GM19239 (cell line): ENCODE results near the gene CORIN.
"Not testable (repeated sequence)": the region's sequence is repeated elsewhere in the genome, so short reads cannot be mapped to it uniquely, and the experiment has no call there.

Experiments used
- DNase-seq: peaks from one replicate; pipeline ENCODE4 v3.0.0; 2011; ENCODE audit warnings: low spot score; ENCODE audit not compliant: insufficient read length
- FAIRE-seq: peaks from 2 replicates; lab custom pipeline; 2011; peaks lifted over from hg19 to GRCh38; lab: Jason Lieb, UNC

Gene CORIN

DNA sequence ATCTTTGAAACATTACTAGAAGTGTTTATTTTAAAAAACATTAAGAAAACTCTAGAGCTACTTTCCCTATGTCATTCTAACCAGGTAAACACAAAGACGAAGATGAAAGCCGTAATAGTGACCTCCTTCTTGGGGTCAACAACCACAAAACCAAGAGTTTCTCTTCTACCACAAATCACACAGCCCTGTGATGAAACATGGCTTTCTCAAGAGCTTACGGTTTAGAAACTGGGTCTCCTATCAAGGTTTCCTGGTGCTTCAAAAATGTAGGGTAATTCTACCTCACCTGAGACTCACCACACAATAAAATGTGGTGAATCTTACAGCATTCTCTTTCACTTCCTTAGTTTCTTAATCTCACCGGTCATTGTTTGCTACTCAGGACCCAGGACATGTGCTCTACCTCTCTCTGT, 50.9 kb downstream of the CORIN start:
- DNase-seq = peak; percentile 1
- peak; percentile 73 for FAIRE-seq

DNA sequence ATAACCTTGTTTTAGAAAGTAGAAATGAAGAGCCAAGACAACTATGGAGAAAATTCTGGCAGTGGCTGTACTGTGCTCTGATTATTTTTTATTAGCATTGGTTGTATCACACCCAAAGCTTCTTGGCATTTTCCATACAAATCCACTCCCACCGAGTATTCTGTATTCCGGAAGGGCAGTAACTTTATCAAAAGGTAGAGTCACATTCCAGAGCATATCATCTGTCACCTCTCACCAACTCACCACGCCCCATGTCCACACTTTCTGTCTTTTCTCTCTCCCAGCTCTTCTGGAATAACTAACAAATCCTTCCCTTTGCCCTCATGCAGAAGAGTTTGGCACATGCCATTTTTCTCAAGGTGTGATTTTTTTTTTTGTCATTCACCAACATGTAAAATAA, 52.7 kb downstream of the CORIN start:
- no peak for DNase-seq
- no peak for FAIRE-seq

DNA sequence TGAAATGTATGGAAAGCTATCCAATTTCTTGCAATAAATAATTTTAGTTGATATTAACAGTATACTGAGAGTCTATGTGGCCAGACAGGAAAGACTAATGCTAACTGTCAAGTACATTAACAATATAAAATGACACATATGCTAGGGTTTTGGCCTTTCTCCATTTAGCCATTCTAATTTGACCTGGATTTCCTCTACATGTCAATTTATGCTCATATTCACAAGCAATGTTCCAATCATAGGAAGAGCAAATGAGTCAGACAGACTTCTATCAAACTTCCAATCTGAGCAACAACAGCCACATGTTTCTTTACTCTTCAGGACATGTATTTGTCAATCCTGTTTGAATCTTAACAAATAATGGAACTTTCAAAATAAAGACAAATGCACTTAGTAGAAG, 53.6 kb downstream of the CORIN start:
- FAIRE-seq (no peak), DNase-seq (no peak)

DNA sequence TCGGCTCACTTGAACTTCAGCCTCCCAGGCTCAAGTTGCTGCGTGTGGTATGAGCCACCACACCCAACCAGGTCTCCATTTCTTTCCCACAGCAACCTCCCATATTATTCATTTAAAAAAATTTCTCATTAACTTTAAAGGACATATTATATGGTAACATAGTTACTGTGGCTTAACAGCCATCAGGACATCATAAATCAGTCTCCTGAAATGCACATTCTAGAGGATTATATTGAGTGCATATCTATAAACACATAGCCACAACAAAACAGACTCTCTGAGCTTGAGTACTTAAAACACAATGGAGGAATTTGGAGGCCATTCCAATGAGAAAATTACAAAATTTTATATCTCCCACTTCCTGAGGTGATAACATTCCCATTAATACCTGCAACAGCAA, 61.5 kb downstream of the CORIN start:
- FAIRE-seq (no peak), DNase-seq (no peak)

DNA sequence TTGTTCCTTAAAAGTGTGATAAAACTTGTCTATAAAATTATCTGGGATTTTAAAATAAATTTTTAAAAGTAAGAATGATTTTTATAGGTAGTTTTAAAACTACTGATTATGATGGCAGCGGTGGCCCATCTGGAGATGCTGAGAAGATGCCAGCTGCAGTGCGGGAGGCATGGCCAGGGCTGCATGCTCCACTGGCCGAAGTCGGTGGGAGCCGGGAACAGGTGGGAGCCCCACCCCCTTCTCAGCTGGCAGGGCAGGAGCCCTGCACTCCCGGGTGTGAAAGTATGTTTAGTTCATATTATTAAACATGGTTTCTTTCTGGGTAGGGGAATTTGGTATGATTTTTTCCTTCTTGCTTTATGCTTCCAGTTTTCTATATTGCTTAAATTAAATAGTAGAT, 63.8 kb downstream of the CORIN start:
- FAIRE-seq = no peak
- no peak for DNase-seq

DNA sequence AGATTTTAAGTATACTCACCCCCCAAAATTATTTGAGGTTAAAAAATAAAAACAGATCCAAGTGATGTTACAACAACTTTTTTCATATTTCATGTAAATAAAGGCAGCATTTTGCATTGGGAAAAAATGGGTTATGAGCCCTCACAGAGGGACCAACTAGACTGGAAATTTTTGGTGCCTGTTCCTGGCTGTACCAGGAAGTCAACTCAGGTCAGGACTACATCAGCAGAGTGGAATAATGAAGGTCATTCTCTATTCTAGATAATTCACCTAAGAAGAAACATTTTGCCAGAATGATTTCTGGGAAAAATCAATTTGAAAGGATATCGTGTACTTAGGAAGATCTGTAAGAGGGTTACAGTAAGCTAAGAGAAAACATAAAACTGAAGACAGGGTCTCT, 66.8 kb downstream of the CORIN start:
- FAIRE-seq (no peak), DNase-seq (no peak)

DNA sequence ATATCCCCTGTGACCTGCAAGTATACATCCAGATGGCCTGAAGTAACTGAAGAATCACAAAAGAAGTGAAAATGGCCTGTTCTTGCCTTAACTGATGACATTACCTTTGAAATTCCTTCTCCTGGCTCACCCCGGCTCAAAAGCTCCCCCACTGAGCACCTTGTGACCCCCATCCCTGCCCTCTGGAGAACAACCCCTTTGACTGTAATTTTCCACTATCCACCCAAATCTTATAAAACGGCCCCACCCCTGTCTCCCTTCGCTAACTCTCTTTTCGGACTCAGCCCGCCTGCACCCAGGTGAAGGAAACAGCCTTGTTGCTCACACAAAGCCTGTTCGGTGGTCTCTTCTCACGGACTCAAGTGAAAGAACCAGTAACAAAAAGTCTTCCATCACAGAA, 69.9 kb downstream of the CORIN start:
- DNase-seq, FAIRE-seq: not testable (repeated sequence)

DNA sequence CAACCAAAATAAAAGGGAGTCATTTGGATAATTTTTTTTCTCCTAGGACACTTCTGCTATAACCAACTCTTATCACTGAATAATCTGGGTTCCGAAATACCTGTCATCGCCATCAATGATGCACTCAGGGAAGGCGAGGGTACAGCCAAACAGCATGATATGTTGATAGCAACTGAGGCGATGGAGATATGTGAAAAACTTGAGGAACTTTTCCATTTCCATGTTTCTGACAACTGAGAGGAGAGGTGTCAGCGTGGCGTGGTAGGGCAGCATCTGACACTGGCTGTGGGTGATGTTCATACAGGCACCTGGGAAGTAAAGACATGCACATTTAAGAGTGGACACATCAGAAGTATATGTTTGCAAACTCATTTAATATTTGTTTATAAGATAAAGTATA, 74.6 kb downstream of the CORIN start:
- no peak for FAIRE-seq
- DNase-seq = no peak

DNA sequence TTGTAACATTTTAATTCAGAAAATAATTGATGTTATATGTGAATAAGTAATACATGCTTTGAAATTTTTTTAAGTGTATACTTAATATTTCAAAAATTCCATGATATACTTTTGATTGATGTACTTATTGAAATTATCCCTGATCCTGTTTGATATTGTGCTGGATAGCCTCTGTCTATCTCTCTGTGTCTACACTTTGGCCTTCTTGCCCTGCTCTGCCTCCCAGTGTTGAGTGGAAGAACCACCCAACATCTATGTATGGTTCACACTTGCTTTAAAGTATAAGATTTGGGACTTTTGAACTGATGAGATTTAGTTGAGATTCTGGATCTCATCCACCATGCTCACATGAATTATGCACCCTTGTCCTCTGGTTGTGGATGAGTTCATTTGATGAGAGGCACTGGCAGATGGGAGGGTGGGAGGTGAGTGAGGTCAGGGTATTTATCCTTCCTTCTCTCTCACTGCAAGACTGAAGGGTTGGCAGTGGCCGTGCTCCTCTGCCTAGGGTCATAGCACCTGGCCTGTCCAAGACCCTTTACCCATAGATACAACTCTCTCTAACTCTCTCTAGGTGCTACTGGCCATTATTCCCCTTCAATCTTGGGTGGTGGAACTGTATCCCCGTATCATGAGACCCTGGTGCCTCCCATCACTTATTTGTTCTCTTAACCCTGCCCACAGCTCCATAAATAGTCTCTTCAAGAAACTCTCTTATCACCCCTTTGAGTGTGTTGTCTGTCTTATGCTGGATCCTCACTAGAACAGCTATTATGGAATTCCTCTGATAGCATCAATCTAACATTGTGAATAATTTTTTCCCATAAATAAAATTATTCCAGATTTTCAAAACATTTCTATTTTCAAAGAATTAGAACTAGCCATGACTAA, 75.2 kb downstream of the CORIN start:
- DNase-seq (no peak), FAIRE-seq (no peak)

DNA sequence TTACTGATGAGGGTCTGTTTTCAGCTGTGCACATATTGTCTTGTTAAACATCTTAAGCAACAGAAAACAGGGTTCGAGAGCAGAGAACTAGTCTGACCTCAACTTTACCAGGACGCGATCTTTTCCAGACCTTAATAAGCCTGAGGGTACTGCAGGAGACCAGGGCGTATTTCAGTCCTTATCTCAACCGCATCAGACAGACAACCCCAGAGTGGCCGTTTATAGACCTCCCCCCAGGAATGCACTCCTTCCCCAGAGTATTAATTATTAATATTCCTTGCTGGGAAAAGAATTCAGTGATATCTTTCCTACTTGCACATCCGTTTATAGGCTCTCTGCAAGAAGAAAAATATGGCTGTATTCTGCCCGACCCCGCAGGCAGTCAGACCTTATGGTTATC, 84.6 kb downstream of the CORIN start:
- not testable (repeated sequence) for FAIRE-seq, DNase-seq

DNA sequence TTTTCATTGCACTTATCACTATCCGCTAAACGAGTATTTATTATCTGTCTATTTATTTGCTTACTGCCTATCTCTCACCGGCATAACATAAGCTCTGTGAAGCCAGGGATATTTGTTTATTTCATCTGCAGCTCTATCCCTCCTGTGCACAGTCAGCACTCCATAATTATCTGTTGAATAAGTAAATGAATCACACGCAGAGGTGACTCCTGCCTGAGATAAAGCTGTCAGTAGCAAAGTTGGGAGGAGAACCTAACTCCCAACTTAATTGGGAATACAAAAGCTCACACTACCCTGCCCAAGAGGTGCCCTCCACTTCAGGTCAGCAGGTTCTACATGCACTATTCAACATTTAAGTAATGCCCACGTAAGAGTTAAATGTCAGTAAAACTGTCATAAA, 85.7 kb downstream of the CORIN start:
- FAIRE-seq (no peak), DNase-seq (no peak)

DNA sequence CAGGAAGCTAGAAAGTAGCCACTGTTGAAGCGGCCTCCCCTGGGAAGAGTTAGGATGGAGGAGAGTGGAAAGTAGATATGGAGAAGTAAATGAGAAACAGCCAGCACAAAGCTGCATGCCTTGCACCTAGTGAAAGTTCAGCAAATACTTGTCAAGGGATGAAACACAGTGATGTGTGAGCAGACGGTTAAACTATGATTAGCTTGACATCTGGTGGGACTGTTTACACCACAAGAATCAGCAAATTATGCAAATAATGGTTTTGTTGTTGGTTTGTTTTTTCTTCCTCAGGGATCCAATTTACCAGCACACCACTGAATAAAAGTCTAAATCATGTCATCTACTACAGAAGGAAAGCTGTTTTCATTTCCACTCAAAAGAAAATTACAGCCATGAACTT, 87.1 kb downstream of the CORIN start:
- no peak for DNase-seq
- FAIRE-seq = no peak

DNA sequence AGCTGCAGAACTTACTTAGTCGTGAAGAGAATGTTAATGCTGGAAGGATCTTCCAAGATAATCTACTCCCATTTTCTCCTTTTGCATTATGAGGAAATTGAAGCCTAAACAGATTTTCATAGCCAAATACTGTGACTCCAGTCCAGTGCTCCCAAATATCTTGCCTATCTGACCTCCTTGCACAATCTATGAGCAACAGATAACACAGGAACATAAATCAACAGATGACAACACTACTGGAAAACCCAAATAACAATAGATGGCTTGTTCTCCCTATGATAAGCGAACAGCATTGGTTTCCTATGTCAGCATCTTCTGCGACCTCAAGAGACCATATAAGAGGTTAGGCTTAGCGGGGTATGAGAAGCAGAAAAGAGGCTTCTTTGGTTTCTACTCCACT, 88.0 kb downstream of the CORIN start:
- DNase-seq = no peak
- FAIRE-seq = no peak

DNA sequence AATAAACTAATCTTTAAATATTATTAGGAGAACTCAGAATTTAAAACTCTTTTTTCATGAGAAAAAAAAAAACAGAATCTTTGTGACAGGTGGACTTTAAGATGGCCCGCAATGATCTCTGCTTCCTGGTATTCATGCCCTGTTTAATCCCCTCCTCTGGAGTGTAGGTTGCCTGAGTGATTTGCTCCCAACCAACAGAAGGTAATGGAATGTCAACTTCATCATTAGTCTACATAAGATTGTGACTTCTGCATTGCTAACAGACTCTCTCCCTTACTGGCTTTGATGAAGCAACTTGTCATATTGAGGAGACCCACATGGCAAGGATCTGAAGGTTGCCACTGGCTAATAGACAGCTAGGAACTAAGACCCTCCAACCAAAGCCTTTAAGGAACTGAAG, 88.8 kb downstream of the CORIN start:
- DNase-seq = no peak
- no peak for FAIRE-seq

DNA sequence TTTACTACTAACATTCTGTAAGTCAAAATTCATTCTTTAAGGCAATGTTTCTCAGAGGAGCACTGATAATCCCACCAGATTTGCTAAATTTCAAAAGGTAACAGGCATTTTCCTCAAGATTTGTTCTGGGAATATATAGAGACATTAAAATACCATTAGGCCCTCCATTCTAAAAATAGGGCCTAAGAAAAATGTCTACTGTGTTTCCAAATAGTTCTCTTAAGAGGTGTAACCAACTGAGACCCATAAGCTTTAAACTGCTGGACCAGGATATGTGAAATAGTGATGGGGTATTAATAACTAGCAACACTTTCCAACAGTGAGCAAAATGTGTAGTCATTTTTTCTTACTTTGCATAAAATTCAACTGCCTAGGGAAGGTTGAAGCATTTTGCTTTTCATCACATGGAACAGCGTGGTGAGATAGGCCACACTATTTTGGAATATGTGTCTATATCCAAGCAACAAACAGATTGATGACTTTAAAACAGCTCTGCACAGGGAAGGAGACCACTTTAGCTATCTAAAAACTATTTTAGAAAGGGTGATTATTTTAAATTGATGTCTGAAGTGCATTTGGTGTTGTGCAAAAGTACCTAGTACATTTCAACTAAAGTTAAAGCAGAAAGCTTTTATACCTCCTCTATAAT, 89.9 kb downstream of the CORIN start:
- FAIRE-seq = no peak
- no peak for DNase-seq

DNA sequence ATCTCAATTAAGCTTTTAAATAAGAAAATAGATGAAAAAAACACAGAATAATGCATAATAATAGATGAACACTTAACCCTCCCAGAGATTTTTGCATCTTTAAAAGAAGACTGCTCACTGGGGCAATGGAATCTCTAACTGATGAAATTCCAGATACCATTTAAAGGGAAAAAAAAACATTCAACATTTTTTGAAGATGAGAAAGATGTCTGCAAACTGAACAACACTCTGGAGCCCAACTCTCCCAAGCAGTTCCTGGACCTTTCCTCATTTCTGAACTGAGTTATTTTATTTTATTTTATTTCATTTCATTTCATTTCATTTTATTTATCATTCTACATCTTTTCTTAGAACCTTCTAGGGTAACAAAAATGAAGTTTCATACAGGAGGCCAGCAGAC, 90.7 kb downstream of the CORIN start:
- FAIRE-seq (no peak), DNase-seq (no peak)

DNA sequence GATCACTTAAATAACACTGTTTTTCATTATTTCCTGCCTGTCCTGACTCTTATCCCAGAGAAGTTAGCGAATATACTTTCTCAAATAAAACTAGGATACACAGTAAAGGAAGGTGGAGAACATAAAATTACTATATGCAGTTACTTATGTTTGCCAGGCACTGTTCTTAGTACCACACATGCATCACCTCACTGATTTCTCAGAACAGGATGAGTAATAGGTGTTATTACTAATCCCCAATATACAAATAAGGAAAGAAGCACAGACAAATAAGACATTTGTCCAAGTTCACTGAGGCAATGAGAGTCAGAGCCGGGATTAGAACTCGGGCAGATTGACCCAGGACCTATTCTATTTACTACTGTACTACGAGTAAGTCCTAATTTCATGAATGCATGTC, 91.7 kb downstream of the CORIN start:
- no peak for FAIRE-seq
- no peak for DNase-seq

DNA sequence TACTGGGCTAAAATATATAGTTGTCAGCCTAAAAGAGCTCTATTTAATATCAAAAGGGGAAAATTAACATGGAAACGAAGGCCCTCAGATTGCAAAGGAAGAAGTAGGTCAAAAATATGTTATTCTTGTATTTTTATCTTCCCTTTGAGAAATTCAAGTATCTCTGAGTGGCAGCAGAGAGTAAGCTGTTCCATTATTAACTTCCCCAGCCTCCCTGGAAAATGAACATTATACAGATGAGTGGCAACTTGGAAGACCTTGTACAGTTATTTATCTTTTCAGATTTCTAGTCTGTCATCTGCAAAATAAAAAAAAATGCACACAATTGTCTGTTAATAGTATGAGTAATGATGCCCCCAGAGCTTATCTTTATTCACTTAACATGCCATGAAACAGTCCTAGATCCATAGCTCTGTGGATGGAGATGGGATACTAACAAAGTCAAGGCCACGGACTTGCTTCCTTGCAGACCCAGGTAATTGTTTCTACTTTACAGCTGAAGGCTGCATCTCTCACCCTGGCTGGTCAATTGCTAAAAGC, 93.0 kb downstream of the CORIN start:
- DNase-seq (no peak), FAIRE-seq (no peak)

DNA sequence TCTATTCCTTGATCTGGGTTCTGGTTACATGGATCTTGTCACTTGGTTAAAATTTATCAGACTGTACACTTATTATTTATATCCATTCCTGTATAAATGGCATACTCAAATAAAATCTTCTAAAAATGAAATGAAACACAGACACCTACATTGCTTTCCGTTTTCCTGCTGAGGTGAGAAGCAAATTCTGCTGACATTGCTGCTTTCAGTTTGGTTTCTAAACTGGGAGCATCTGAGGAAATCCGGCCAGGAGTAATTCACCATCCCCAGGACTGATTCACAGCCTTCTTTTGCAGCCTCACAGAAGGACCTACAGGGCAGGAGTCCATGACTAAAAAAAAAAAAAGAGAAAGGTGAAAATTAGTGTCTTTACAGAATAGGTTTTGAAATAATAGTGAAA, 93.6 kb downstream of the CORIN start:
- DNase-seq = no peak
- no peak for FAIRE-seq

DNA sequence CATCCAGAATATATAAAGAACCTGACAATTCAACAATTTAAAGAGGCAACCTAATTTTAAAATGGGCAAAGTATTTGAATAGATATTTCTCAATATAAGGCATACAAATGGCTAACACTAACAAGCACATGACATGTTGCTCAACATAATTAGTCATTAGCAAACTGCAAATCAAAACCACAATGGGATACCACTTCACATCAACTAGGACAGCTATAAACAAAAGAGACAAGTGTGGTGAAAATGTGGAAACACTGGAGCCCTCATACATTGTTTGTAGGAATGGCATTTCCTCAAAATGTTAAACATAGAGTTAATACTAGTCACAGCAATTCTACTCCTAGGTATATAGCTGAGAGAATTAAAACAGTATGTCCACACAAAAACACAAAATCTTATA, 96.7 kb downstream of the CORIN start:
- FAIRE-seq (no peak), DNase-seq (no peak)

DNA sequence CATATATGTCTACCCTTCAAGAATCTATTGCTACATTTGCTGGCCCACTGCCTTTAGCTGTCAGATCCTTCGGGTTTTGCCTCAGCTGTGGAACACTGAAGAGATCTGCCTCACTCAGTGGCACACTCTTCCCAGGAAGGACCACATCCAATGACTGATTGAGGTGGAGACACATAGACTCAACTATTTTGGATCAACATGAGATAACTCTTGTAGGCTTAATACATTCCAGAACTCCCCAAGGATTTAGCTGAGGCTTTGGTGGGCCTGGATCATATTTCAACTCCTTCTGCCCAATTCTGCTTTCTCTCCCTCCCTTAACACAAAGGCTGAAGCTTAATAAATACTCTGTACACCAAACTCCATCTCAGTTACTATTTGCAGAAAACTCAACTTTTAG, 100.5 kb downstream of the CORIN start:
- DNase-seq (no peak), FAIRE-seq (no peak)

DNA sequence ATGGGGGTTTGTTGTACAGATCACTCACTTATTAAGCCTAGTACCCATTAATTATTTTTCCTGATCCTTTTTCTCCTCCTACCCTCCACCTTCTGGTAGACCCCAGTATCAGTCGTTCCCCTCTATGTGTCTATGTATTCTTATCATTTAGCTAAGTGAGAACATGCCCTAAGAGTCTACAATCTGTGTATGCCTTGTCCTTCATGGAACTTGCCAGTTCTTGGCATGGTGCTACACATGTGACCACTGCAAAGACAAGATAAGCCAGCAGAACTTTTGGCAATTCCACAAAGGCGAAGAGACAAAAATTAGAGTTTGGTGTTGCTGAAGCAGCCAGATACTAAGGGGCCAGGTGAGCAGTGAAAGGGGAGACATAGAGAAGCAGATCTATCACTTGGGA, 101.3 kb downstream of the CORIN start:
- FAIRE-seq (no peak), DNase-seq (no peak)
